HEK293 (cell line): Measurements from ENCODE around the gene PKDCC.

Experiments used
- CTCF ChIP-seq: fragments of 450-650 bp; formaldehyde crosslinking; IDR thresholded peaks from 2 replicates; pipeline ENCODE4 v1.5.1; 2016; ENCODE audit warnings: missing biosample characterization, missing genetic modification characterization
- KLF9 ChIP-seq: fragments of 450-650 bp; formaldehyde crosslinking; IDR thresholded peaks from 2 replicates; pipeline ENCODE4 v1.5.1; 2016; ENCODE audit warnings: missing biosample characterization, missing genetic modification characterization, low read depth
- MEIS1 ChIP-seq: sonication (generic); formaldehyde crosslinking; IDR thresholded peaks from 2 replicates; pipeline ENCODE4 v1.8.1; 2022; ENCODE audit warnings: missing genetic modification reagents, mild to moderate bottlenecking, borderline replicate concordance
- MYNN ChIP-seq: fragments of 450-650 bp; formaldehyde crosslinking; IDR thresholded peaks from 2 replicates; pipeline ENCODE4 v1.5.1; 2016; ENCODE audit warnings: missing biosample characterization, missing genetic modification characterization, borderline replicate concordance
- OVOL3 ChIP-seq: fragments of 450-650 bp; formaldehyde crosslinking; IDR thresholded peaks from 2 replicates; pipeline ENCODE4 v1.5.1; 2016; ENCODE audit warnings: missing biosample characterization, missing genetic modification characterization
- ZEB2 ChIP-seq: fragments of 450-650 bp; formaldehyde crosslinking; IDR thresholded peaks from 2 replicates; pipeline ENCODE4 v1.5.1; 2016; ENCODE audit warnings: missing biosample characterization, missing genetic modification characterization
- ZNF324 ChIP-seq: fragments of 450-650 bp; formaldehyde crosslinking; IDR thresholded peaks from 2 replicates; pipeline ENCODE4 v1.5.1; 2016; ENCODE audit warnings: missing biosample characterization, missing genetic modification characterization
- ZNF660 ChIP-seq: fragments of 450-650 bp; IDR thresholded peaks from 2 replicates; pipeline ENCODE4 v1.5.1; 2018; ENCODE audit warnings: missing biosample characterization, mild to moderate bottlenecking, missing genetic modification characterization
- ZNF670 ChIP-seq: fragments of 450-650 bp; formaldehyde crosslinking; IDR thresholded peaks from 2 replicates; pipeline ENCODE4 v1.5.1; 2016; ENCODE audit warnings: missing biosample characterization, missing genetic modification characterization, low read depth
- ZNF837 ChIP-seq: fragments of 450-650 bp; formaldehyde crosslinking; IDR thresholded peaks from 2 replicates; pipeline ENCODE4 v1.5.1; 2016; ENCODE audit warnings: missing biosample characterization, missing genetic modification characterization
- TF ChIP-seq, protein P1 (sequence below): fragments of 450-650 bp; formaldehyde crosslinking; IDR thresholded peaks from 2 replicates; pipeline ENCODE4 v1.5.1; 2016; ENCODE audit warnings: missing biosample characterization, missing genetic modification characterization, borderline replicate concordance

- no peak for TF ChIP-seq CTCF (tag by site-specific recombination)
- no peak for TF ChIP-seq ZEB2 (tag by site-specific recombination)
- no peak for TF ChIP-seq MYNN (tag by site-specific recombination)
- TF ChIP-seq KLF9 (tag by site-specific recombination), result no peak
- TF ChIP-seq ZNF837 (tag by site-specific recombination), result no peak
- no peak for TF ChIP-seq MEIS1 (CRISPR knock-in tag)
- no peak for TF ChIP-seq OVOL3 (tag by site-specific recombination)
- TF ChIP-seq ZNF324 (tag by site-specific recombination), result no peak
- no peak for TF ChIP-seq ZNF660 (tag by site-specific recombination)
- TF ChIP-seq, protein P1, sequence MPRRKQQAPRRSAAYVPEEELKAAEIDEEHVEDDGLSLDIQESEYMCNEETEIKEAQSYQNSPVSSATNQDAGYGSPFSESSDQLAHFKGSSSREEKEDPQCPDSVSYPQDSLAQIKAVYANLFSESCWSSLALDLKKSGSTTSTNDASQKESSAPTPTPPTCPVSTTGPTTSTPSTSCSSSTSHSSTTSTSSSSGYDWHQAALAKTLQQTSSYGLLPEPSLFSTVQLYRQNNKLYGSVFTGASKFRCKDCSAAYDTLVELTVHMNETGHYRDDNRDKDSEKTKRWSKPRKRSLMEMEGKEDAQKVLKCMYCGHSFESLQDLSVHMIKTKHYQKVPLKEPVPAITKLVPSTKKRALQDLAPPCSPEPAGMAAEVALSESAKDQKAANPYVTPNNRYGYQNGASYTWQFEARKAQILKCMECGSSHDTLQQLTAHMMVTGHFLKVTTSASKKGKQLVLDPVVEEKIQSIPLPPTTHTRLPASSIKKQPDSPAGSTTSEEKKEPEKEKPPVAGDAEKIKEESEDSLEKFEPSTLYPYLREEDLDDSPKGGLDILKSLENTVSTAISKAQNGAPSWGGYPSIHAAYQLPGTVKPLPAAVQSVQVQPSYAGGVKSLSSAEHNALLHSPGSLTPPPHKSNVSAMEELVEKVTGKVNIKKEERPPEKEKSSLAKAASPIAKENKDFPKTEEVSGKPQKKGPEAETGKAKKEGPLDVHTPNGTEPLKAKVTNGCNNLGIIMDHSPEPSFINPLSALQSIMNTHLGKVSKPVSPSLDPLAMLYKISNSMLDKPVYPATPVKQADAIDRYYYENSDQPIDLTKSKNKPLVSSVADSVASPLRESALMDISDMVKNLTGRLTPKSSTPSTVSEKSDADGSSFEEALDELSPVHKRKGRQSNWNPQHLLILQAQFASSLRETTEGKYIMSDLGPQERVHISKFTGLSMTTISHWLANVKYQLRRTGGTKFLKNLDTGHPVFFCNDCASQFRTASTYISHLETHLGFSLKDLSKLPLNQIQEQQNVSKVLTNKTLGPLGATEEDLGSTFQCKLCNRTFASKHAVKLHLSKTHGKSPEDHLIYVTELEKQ (tag by site-specific recombination), result no peak
- no peak for TF ChIP-seq ZNF670 (tag by site-specific recombination)
Measured at GRCh38 chr2:42063431-42064171, 15.8 kb downstream of the PKDCC start.
